ENCODE measurements around the gene TST. TPM values are rescaled to one million over a fixed set of nuclear protein-coding genes. Genes with fewer than 3 reads are reported as not detected.

TST gene
- total RNA-seq, 2 experiments from 2014 or later = 7.2 to 8.3 TPM

GRCh38 chr22:36979016-36979910, 40.0 kb downstream of the TST start:
- ChIA-PET POLR2A (no interaction called here), CTCF (interaction anchor here (0.7 to 6.0 kb wide), 12 partner anchors 8 to 533 kb away, joined by 3 to 80 read pairs (median 4); partner anchors contain the start of gene NCF4)
- no peaks in the 10 kb centered on the region for H3K9me3 Mint-ChIP-seq

GRCh38 chr22:36977947-36978660, 41.1 kb downstream of the TST start:
- Mint-ChIP-seq H3K9me3 (no peaks in the 10 kb centered on the region), H3K27ac (peak overlapping the region; percentile 81), H3K4me1 (peaks cover 17% of the 10 kb centered on the region), H3K4me3 (peak overlapping the region; percentile 82), H3K36me3 (ENCODE audit: low read depth) (no peaks in the 10 kb centered on the region), H3K27me3 (peaks cover 9% of the 10 kb centered on the region)
- DNase-seq = peak; percentile 92
- ChIA-PET POLR2A (interaction anchor here (1.2 to 1.8 kb wide), 7 partner anchors 38 to 202 kb away, joined by 4 to 9 read pairs (median 6); partner anchors contain the start of genes IFT27 and NCF4), CTCF (interaction anchor here (0.5 to 6.0 kb wide), 35 partner anchors 8 to 890 kb away, joined by 3 to 80 read pairs (median 4); partner anchors contain the start of genes IFT27, IL2RB, MPST and NCF4)

More at GRCh38 chr22:36979016-36979910, 40.0 kb downstream of the TST start:
- peaks cover 17% of the 10 kb centered on the region for H3K4me1 Mint-ChIP-seq
- H3K27me3 Mint-ChIP-seq = peaks cover 13% of the 10 kb centered on the region
- H3K36me3 Mint-ChIP-seq (ENCODE audit: low read depth) = no peaks in the 10 kb centered on the region
- no peak overlapping the region for H3K4me3 Mint-ChIP-seq
- H3K27ac Mint-ChIP-seq = no peak overlapping the region
- DNase-seq = no peak

GRCh38 chr22:36977401-36977861, 41.8 kb downstream of the TST start:
- ChIA-PET POLR2A (interaction anchor here (0.7 to 1.8 kb wide), 8 partner anchors 39 to 201 kb away, joined by 4 to 9 read pairs (median 6); partner anchors contain the start of genes IFT27 and NCF4), CTCF (interaction anchor here (0.5 to 6.0 kb wide), 34 partner anchors 8 to 890 kb away, joined by 3 to 80 read pairs (median 4); partner anchors contain the start of genes IFT27, IL2RB, MPST and NCF4)
- Mint-ChIP-seq H3K4me3 (peak overlapping the region; percentile 82), H3K36me3 (ENCODE audit: low read depth) (no peaks in the 10 kb centered on the region), H3K27ac (peak overlapping the region; percentile 81), H3K4me1 (peaks cover 17% of the 10 kb centered on the region), H3K27me3 (peaks cover 6% of the 10 kb centered on the region), H3K9me3 (no peaks in the 10 kb centered on the region)
- peak; percentile 80 for DNase-seq

- peaks cover 2% of the 10 kb centered on the region for H3K27me3 Mint-ChIP-seq
Observed at GRCh38 chr22:36976606-36977005, 42.6 kb downstream of the TST start.

GRCh38 chr22:36971341-36972125, 47.7 kb downstream of the TST start:
- Mint-ChIP-seq H3K4me1 (peaks cover under 1% of the 10 kb centered on the region), H3K9me3 (no peaks in the 10 kb centered on the region), H3K4me3 (no peak overlapping the region), H3K27me3 (peaks cover 5% of the 10 kb centered on the region), H3K27ac (no peak overlapping the region), H3K36me3 (ENCODE audit: low read depth) (no peaks in the 10 kb centered on the region)
- POLR2A ChIA-PET = no interaction called here
- CTCF ChIA-PET = interaction anchor here (1.1 to 3.0 kb wide), 3 partner anchors 8 to 190 kb away, joined by 4 to 12 read pairs (median 5); no protein-coding TSS in a partner anchor
- no peak for DNase-seq

More at GRCh38 chr22:36976606-36977005, 42.6 kb downstream of the TST start:
- ChIA-PET POLR2A (interaction anchor here (0.9 to 1.8 kb wide), 7 partner anchors 75 to 201 kb away, joined by 3 to 9 read pairs (median 5); partner anchors contain the start of genes IFT27 and NCF4), CTCF (interaction anchor here (0.9 to 6.0 kb wide), 19 partner anchors 9 to 465 kb away, joined by 3 to 80 read pairs (median 4); partner anchors contain the start of genes IFT27, MPST, NCF4 and TST)
- Mint-ChIP-seq H3K4me1 (peaks cover 17% of the 10 kb centered on the region), H3K36me3 (ENCODE audit: low read depth) (no peaks in the 10 kb centered on the region), H3K9me3 (no peaks in the 10 kb centered on the region), H3K4me3 (peak overlapping the region; percentile 82), H3K27ac (no peak overlapping the region)
- no peak for DNase-seq

GRCh38 chr22:36968249-36968964, 50.8 kb downstream of the TST start:
- H3K4me1 Mint-ChIP-seq = no peaks in the 10 kb centered on the region
- peaks cover 5% of the 10 kb centered on the region for H3K27me3 Mint-ChIP-seq
- no peaks in the 10 kb centered on the region for H3K36me3 Mint-ChIP-seq (ENCODE audit: low read depth)
- DNase-seq = no peak
- no peak overlapping the region for H3K27ac Mint-ChIP-seq
- ChIA-PET CTCF (interaction anchor here (1.8 kb wide), 1 partner anchor 9 kb away, joined by 11 read pairs; no protein-coding TSS in a partner anchor), POLR2A (no interaction called here)
- no peak overlapping the region for H3K4me3 Mint-ChIP-seq
- H3K9me3 Mint-ChIP-seq = no peaks in the 10 kb centered on the region

GRCh38 chr22:36966851-36967540, 52.3 kb downstream of the TST start:
- DNase-seq = no peak
- peaks cover 11% of the 10 kb centered on the region for H3K27me3 Mint-ChIP-seq

GRCh38 chr22:36965696-36966095, 53.6 kb downstream of the TST start:
- Mint-ChIP-seq H3K4me3 (no peak overlapping the region), H3K27ac (no peak overlapping the region), H3K9me3 (no peaks in the 10 kb centered on the region), H3K27me3 (peaks cover 21% of the 10 kb centered on the region), H3K36me3 (ENCODE audit: low read depth) (no peaks in the 10 kb centered on the region), H3K4me1 (no peaks in the 10 kb centered on the region)
- POLR2A ChIA-PET = no interaction called here
- CTCF ChIA-PET = no interaction called here
- DNase-seq = no peak

More at GRCh38 chr22:36966851-36967540, 52.3 kb downstream of the TST start:
- Mint-ChIP-seq H3K9me3 (no peaks in the 10 kb centered on the region), H3K4me1 (no peaks in the 10 kb centered on the region), H3K4me3 (no peak overlapping the region), H3K27ac (no peak overlapping the region), H3K36me3 (ENCODE audit: low read depth) (no peaks in the 10 kb centered on the region)
- POLR2A ChIA-PET = no interaction called here
- CTCF ChIA-PET = interaction anchor here (1.8 kb wide), 1 partner anchor 10 kb away, joined by 11 read pairs; no protein-coding TSS in a partner anchor

- CTCF ChIA-PET = interaction anchor here (1.1 kb wide), 1 partner anchor 24 kb away, joined by 4 read pairs; no protein-coding TSS in a partner anchor
- Mint-ChIP-seq H3K36me3 (ENCODE audit: low read depth) (no peaks in the 10 kb centered on the region), H3K27me3 (peaks cover 25% of the 10 kb centered on the region), H3K9me3 (no peaks in the 10 kb centered on the region), H3K27ac (no peak overlapping the region), H3K4me1 (no peaks in the 10 kb centered on the region), H3K4me3 (no peak overlapping the region)
- DNase-seq = no peak
- POLR2A ChIA-PET = interaction anchor here (0.6 kb wide), 1 partner anchor 329 kb away, joined by 3 read pairs; no protein-coding TSS in a partner anchor
Observed at GRCh38 chr22:36964106-36964505, 55.1 kb downstream of the TST start.

GRCh38 chr22:36963302-36963701, 55.9 kb downstream of the TST start:
- ChIA-PET POLR2A (no interaction called here), CTCF (interaction anchor here (0.9 kb wide), 1 partner anchor 14 kb away, joined by 3 read pairs; no protein-coding TSS in a partner anchor)
- DNase-seq = no peak
- no peaks in the 10 kb centered on the region for H3K4me1 Mint-ChIP-seq
- H3K4me3 Mint-ChIP-seq = no peak overlapping the region
- no peaks in the 10 kb centered on the region for H3K36me3 Mint-ChIP-seq (ENCODE audit: low read depth)
- H3K27me3 Mint-ChIP-seq = peaks cover 22% of the 10 kb centered on the region
- H3K9me3 Mint-ChIP-seq = no peaks in the 10 kb centered on the region
- no peak overlapping the region for H3K27ac Mint-ChIP-seq

- Mint-ChIP-seq H3K4me3 (no peak overlapping the region), H3K9me3 (peaks cover 6% of the 10 kb centered on the region), H3K27ac (no peak overlapping the region), H3K36me3 (ENCODE audit: low read depth) (no peaks in the 10 kb centered on the region), H3K27me3 (peaks cover 22% of the 10 kb centered on the region), H3K4me1 (no peaks in the 10 kb centered on the region)
- POLR2A ChIA-PET = no interaction called here
- no peak for DNase-seq
- CTCF ChIA-PET = interaction anchor here (0.8 to 2.3 kb wide), 3 partner anchors 16 to 105 kb away, joined by 3 to 12 read pairs (median 7); no protein-coding TSS in a partner anchor
Observed at GRCh38 chr22:36961626-36962025, 57.6 kb downstream of the TST start.

All from activated CD4-positive, alpha-beta memory T cell treated with anti-CD3 and anti-CD28 coated beads, Interleukin-2, amount 10 ng/mL, durations not matched to agents 7 days and 5 days (primary cell).